HepG2 (cell line): ENCODE measurements around the gene METRN. TPM values are rescaled to one million over a fixed set of nuclear protein-coding genes. Genes with fewer than 3 reads are reported as not detected.
A peak's percentile ranks its signal among the peaks of the same experiment; 100 is the strongest.

Source experiments
- CHCHD3 ChIP-seq: sonication (generic); formaldehyde crosslinking; IDR thresholded peaks from 2 replicates; pipeline ENCODE4 v1.8.0; 2022; ENCODE audit warnings: mild to moderate bottlenecking, missing genetic modification reagents, moderate library complexity
- SNAPC2 ChIP-seq: sonication (generic); formaldehyde crosslinking; IDR thresholded peaks from 2 replicates; pipeline ENCODE4 v1.8.1; 2022; ENCODE audit warnings: mild to moderate bottlenecking, missing genetic modification reagents
- ZC3H13 ChIP-seq: sonication (generic); formaldehyde crosslinking; IDR thresholded peaks from 2 replicates; pipeline ENCODE4 v1.8.1; 2023; ENCODE audit warnings: mild to moderate bottlenecking, missing genetic modification reagents, moderate library complexity
- ZFP36L2 ChIP-seq: sonication (generic); formaldehyde crosslinking; IDR thresholded peaks from 2 replicates; pipeline ENCODE4 v1.4.0; 2020; ENCODE audit warnings: missing genetic modification reagents
- ZNF121 ChIP-seq: sonication (generic); formaldehyde crosslinking; IDR thresholded peaks from 2 replicates; pipeline ENCODE4 v1.5.0; 2020; ENCODE audit warnings: mild to moderate bottlenecking, missing genetic modification reagents
- polyA plus RNA-seq, 8 experiments: library from polyadenylated mRNA; depleted of rRNA in 3 of 8; stranded (reverse) in 7 of 8; unstranded in 1 of 8; fragments of >200 nt; fragmentation: Illumina TruSeq in 4 of 8; extraction: Trizol in 4 of 8; gene quantifications; 2 replicates each; pipeline versions ENCODE4 v1.2.1 to v1.2.3, GENCODE V29; 2011 to 2016; ENCODE audit warnings: low read depth in 4 of 8, missing spikeins in 1 of 8, mixed read lengths in 1 of 8; ENCODE audit not compliant: insufficient read depth in 1 of 8
- total RNA-seq, 5 experiments: library from RNA; depleted of rRNA; stranded (reverse); fragments of >200 nt; fragmentation: Illumina TruSeq; extraction: Trizol; gene quantifications; 2 replicates each; pipeline ENCODE4 v1.2.3, GENCODE V29; 2016; ENCODE audit warnings: low read depth in 1 of 5
- TF ChIP-seq, protein P1 (sequence below): sonication (generic); formaldehyde crosslinking; IDR thresholded peaks from one replicate; pipeline ENCODE4 v1.5.1; 2020; ENCODE audit warnings: mild to moderate bottlenecking, missing genetic modification reagents; ENCODE audit errors: not compliant biosample characterization
- TF ChIP-seq, protein P2 (sequence below): sonication (generic); formaldehyde crosslinking; IDR thresholded peaks from 2 replicates; pipeline ENCODE4 v1.4.0; 2020; ENCODE audit warnings: mild to moderate bottlenecking, missing genetic modification reagents
- TF ChIP-seq, protein P3 (sequence below): sonication (generic); formaldehyde crosslinking; IDR thresholded peaks from 2 replicates; pipeline ENCODE4 v1.4.0; 2020; ENCODE audit warnings: missing genetic modification reagents
- TF ChIP-seq, protein P4 (sequence below), 2 experiments: sonication (generic) in 1 of 2; formaldehyde crosslinking in 1 of 2; IDR thresholded peaks; 2 replicates each; pipeline versions ENCODE4 v1.4.0 to v1.6.1; 2018 to 2020; ENCODE audit warnings: missing genetic modification reagents in 2 of 2, borderline replicate concordance in 1 of 2, low read depth in 1 of 2, mild to moderate bottlenecking in 1 of 2, missing biosample characterization in 1 of 2
- TF ChIP-seq, protein P5 (sequence below): IDR thresholded peaks from 2 replicates; pipeline ENCODE4 v1.6.1; 2018; ENCODE audit warnings: missing genetic modification reagents, mild to moderate bottlenecking, missing compliant biosample characterization

Gene METRN
- total and polyA plus RNA-seq, 2 of the 13 experiments (the other 11 are each of a cell fraction or from before 2014, with no cell fraction given), result 25.5 to 46.1 TPM

DNA sequence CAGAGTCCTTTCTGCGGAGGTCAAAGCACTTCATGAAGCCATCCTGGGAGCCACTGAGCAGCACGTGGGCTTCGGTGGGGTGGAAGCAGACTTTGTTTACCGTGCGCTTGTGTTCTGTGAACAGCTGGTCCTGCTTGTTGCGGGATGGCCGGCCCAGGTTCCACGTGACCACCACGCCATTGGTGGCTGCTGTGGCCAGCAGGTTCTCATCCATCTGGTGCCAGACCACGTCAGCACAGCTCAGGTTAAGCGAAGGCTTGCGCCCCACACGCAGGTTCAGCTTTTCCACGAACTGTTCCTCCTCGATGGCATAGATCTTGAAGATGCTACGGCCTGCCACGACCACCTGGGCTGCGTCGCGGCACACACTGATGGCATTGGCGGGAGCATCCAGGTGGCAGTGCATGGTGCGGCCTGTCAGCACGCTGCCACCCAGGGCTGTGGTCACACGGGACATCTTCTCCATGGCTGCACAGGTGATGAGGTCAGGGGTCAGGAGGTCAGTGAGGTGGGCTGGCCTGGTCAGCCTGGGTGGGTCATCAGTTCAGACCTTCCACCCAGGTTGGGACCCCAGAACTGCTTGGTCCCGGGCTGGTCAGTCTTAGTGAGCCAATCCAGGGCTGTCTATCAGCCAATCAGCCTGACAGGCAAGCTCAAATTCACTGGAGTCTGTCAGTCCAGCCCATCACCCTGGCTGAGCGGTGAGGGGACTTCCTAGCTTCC is 25.6 kb upstream of the METRN start (continued):
- TF ChIP-seq, protein P1, sequence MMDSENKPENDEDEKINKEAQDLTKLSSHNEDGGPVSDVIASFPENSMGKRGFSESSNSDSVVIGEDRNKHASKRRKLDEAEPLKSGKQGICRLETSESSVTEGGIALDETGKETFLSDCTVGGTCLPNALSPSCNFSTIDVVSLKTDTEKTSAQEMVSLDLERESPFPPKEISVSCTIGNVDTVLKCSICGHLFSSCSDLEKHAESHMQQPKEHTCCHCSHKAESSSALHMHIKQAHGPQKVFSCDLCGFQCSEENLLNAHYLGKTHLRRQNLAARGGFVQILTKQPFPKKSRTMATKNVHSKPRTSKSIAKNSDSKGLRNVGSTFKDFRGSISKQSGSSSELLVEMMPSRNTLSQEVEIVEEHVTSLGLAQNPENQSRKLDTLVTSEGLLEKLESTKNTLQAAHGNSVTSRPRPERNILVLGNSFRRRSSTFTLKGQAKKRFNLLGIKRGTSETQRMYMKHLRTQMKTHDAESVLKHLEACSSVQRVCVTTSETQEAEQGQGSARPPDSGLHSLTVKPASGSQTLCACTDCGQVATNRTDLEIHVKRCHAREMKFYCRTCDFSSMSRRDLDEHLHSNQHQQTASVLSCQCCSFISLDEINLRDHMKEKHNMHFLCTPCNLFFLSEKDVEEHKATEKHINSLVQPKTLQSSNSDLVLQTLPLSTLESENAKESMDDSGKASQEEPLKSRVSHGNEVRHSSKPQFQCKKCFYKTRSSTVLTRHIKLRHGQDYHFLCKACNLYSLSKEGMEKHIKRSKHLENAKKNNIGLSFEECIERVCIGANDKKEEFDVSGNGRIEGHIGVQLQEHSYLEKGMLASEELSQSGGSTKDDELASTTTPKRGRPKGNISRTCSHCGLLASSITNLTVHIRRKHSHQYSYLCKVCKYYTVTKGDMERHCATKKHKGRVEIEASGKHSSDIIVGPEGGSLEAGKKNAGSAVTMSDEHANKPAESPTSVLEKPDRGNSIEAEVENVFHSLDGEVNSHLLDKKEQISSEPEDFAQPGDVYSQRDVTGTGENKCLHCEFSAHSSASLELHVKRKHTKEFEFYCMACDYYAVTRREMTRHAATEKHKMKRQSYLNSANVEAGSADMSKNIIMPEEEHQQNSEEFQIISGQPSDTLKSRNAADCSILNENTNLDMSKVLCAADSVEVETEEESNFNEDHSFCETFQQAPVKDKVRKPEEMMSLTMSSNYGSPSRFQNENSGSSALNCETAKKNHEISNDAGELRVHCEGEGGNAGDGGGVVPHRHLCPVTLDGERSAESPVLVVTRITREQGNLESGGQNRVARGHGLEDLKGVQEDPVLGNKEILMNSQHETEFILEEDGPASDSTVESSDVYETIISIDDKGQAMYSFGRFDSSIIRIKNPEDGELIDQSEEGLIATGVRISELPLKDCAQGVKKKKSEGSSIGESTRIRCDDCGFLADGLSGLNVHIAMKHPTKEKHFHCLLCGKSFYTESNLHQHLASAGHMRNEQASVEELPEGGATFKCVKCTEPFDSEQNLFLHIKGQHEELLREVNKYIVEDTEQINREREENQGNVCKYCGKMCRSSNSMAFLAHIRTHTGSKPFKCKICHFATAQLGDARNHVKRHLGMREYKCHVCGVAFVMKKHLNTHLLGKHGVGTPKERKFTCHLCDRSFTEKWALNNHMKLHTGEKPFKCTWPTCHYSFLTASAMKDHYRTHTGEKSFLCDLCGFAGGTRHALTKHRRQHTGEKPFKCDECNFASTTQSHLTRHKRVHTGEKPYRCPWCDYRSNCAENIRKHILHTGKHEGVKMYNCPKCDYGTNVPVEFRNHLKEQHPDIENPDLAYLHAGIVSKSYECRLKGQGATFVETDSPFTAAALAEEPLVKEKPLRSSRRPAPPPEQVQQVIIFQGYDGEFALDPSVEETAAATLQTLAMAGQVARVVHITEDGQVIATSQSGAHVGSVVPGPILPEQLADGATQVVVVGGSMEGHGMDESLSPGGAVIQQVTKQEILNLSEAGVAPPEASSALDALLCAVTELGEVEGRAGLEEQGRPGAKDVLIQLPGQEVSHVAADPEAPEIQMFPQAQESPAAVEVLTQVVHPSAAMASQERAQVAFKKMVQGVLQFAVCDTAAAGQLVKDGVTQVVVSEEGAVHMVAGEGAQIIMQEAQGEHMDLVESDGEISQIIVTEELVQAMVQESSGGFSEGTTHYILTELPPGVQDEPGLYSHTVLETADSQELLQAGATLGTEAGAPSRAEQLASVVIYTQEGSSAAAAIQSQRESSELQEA (CRISPR knock-in tag), result no peak
- TF ChIP-seq CHCHD3 (CRISPR knock-in tag), result no peak
- TF ChIP-seq, protein P2, sequence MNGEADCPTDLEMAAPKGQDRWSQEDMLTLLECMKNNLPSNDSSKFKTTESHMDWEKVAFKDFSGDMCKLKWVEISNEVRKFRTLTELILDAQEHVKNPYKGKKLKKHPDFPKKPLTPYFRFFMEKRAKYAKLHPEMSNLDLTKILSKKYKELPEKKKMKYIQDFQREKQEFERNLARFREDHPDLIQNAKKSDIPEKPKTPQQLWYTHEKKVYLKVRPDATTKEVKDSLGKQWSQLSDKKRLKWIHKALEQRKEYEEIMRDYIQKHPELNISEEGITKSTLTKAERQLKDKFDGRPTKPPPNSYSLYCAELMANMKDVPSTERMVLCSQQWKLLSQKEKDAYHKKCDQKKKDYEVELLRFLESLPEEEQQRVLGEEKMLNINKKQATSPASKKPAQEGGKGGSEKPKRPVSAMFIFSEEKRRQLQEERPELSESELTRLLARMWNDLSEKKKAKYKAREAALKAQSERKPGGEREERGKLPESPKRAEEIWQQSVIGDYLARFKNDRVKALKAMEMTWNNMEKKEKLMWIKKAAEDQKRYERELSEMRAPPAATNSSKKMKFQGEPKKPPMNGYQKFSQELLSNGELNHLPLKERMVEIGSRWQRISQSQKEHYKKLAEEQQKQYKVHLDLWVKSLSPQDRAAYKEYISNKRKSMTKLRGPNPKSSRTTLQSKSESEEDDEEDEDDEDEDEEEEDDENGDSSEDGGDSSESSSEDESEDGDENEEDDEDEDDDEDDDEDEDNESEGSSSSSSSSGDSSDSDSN (CRISPR knock-in tag), result 0 out of 2 replicates have a peak, but pooled peaks have one; percentile 11
- TF ChIP-seq, protein P3, sequence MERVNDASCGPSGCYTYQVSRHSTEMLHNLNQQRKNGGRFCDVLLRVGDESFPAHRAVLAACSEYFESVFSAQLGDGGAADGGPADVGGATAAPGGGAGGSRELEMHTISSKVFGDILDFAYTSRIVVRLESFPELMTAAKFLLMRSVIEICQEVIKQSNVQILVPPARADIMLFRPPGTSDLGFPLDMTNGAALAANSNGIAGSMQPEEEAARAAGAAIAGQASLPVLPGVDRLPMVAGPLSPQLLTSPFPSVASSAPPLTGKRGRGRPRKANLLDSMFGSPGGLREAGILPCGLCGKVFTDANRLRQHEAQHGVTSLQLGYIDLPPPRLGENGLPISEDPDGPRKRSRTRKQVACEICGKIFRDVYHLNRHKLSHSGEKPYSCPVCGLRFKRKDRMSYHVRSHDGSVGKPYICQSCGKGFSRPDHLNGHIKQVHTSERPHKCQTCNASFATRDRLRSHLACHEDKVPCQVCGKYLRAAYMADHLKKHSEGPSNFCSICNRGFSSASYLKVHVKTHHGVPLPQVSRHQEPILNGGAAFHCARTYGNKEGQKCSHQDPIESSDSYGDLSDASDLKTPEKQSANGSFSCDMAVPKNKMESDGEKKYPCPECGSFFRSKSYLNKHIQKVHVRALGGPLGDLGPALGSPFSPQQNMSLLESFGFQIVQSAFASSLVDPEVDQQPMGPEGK, result no peak
- TF ChIP-seq, protein P4, sequence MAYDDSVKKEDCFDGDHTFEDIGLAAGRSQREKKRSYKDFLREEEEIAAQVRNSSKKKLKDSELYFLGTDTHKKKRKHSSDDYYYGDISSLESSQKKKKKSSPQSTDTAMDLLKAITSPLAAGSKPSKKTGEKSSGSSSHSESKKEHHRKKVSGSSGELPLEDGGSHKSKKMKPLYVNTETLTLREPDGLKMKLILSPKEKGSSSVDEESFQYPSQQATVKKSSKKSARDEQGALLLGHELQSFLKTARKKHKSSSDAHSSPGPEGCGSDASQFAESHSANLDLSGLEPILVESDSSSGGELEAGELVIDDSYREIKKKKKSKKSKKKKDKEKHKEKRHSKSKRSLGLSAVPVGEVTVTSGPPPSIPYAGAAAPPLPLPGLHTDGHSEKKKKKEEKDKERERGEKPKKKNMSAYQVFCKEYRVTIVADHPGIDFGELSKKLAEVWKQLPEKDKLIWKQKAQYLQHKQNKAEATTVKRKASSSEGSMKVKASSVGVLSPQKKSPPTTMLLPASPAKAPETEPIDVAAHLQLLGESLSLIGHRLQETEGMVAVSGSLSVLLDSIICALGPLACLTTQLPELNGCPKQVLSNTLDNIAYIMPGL (CRISPR knock-in tag; IDR thresholded peaks at IDR 0.05; ENCODE audit: borderline replicate concordance in 1 of 2, low read depth in 1 of 2), result no peak
- TF ChIP-seq, protein P5, sequence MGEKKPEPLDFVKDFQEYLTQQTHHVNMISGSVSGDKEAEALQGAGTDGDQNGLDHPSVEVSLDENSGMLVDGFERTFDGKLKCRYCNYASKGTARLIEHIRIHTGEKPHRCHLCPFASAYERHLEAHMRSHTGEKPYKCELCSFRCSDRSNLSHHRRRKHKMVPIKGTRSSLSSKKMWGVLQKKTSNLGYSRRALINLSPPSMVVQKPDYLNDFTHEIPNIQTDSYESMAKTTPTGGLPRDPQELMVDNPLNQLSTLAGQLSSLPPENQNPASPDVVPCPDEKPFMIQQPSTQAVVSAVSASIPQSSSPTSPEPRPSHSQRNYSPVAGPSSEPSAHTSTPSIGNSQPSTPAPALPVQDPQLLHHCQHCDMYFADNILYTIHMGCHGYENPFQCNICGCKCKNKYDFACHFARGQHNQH, result no peak
- no peak for TF ChIP-seq SNAPC2
- TF ChIP-seq ZNF121 (CRISPR knock-in tag), result no peak
- TF ChIP-seq ZC3H13 (CRISPR knock-in tag), result peak; percentile 74
- TF ChIP-seq ZFP36L2, result no peak
